ENCODE measurements around the gene TRIP12.

The TRIP12 gene

DNA sequence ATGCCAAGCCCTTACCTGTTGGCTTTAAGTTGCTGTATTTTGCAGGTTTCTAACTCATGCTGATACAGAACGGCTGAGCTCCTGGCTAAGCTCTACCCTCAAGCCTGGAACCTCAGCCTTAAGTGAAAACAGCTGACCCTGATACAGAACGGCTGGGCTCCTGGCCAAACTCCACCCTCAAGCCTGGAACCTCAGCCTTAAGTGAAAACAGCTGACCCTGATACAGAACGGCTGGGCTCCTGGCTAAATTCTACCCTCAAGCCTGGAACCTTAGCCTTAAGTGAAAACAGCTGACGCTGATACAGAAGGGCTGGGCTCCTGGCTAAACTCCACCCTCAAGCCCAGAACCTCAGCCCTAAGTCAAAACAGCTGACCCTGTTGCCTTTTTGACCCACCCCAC lies 189.9 kb downstream of the TRIP12 start:
- Histone ChIP-seq H3K4me1 (ENCODE audit: low read length) (no peaks in the 10 kb centered on the region), H3F3A (ENCODE audit: insufficient read depth, low read length) (no peaks in the 10 kb centered on the region), H4K20me1 (ENCODE audit: insufficient read depth, low read length) (no peaks in the 10 kb centered on the region), H3K9me2 (replicated peaks; ENCODE audit: insufficient read depth, low read length) (no peaks in the 10 kb centered on the region), H3K4me3 (ENCODE audit: low read length) (no peak overlapping the region), H3K9ac (ENCODE audit: low read length) (no peak overlapping the region), H3K4me2 (ENCODE audit: low read depth, low read length) (no peak overlapping the region), H3K9me3 (replicated peaks; ENCODE audit: insufficient read depth, low read length) (no peaks in the 10 kb centered on the region), H3K79me2 (ENCODE audit: low read length) (no peaks in the 10 kb centered on the region), H3K36me3 (replicated peaks; ENCODE audit: insufficient read depth, low read length) (no peaks in the 10 kb centered on the region), H3K27me3 (replicated peaks; ENCODE audit: insufficient read depth, low read length) (no peaks in the 10 kb centered on the region), H3K27ac (ENCODE audit: low read length) (no peak overlapping the region), H2AFZ (ENCODE audit: low read length) (no peak overlapping the region)
- TF ChIP-seq EZH2phosphoT487 (IDR thresholded peaks at IDR 0.05; ENCODE audit: low read length), result no peak
- TF ChIP-seq EZH2 (optimal IDR thresholded peaks at IDR 0.05; ENCODE audit: low read depth, low read length), result no peak
- TF ChIP-seq, protein P1, sequence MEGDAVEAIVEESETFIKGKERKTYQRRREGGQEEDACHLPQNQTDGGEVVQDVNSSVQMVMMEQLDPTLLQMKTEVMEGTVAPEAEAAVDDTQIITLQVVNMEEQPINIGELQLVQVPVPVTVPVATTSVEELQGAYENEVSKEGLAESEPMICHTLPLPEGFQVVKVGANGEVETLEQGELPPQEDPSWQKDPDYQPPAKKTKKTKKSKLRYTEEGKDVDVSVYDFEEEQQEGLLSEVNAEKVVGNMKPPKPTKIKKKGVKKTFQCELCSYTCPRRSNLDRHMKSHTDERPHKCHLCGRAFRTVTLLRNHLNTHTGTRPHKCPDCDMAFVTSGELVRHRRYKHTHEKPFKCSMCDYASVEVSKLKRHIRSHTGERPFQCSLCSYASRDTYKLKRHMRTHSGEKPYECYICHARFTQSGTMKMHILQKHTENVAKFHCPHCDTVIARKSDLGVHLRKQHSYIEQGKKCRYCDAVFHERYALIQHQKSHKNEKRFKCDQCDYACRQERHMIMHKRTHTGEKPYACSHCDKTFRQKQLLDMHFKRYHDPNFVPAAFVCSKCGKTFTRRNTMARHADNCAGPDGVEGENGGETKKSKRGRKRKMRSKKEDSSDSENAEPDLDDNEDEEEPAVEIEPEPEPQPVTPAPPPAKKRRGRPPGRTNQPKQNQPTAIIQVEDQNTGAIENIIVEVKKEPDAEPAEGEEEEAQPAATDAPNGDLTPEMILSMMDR (IDR thresholded peaks at IDR 0.05; ENCODE audit: low read length), result no peak
- DNase-seq, result peak; percentile 71

DNA sequence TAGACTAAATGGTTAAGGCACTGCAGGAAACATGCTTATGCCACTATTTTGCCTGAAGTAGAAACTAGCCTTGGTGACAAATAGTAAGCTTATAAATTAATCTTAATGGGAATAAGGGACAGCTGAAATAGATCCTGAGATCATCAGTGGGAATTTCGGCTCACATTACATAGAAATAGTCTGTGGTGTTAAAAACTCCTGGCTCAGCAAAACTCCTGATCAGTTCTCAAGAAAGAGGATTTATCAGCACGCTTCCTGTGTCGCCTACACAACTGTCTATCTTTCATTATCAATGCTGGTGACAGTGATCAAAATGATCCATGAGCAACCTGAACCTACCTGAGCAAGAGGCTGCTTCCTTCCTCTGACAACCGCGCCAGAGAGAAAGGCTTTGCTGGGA lies 190.4 kb downstream of the TRIP12 start:
- Histone ChIP-seq H2AFZ (ENCODE audit: low read length) (no peak overlapping the region), H3K9me2 (replicated peaks; ENCODE audit: insufficient read depth, low read length) (no peaks in the 10 kb centered on the region), H3K9ac (ENCODE audit: low read length) (no peak overlapping the region), H4K20me1 (ENCODE audit: insufficient read depth, low read length) (no peaks in the 10 kb centered on the region), H3K4me1 (ENCODE audit: low read length) (no peaks in the 10 kb centered on the region), H3K79me2 (ENCODE audit: low read length) (no peaks in the 10 kb centered on the region), H3K27me3 (replicated peaks; ENCODE audit: insufficient read depth, low read length) (no peaks in the 10 kb centered on the region), H3K4me2 (ENCODE audit: low read depth, low read length) (no peak overlapping the region), H3F3A (ENCODE audit: insufficient read depth, low read length) (no peaks in the 10 kb centered on the region), H3K27ac (ENCODE audit: low read length) (no peak overlapping the region), H3K36me3 (replicated peaks; ENCODE audit: insufficient read depth, low read length) (no peaks in the 10 kb centered on the region), H3K4me3 (ENCODE audit: low read length) (no peak overlapping the region), H3K9me3 (replicated peaks; ENCODE audit: insufficient read depth, low read length) (no peaks in the 10 kb centered on the region)
- no peak for DNase-seq
- TF ChIP-seq EZH2phosphoT487 (IDR thresholded peaks at IDR 0.05; ENCODE audit: low read length) (no peak), EZH2 (optimal IDR thresholded peaks at IDR 0.05; ENCODE audit: low read depth, low read length) (no peak)
- TF ChIP-seq, protein P1 (IDR thresholded peaks at IDR 0.05; ENCODE audit: low read length), result no peak

DNA sequence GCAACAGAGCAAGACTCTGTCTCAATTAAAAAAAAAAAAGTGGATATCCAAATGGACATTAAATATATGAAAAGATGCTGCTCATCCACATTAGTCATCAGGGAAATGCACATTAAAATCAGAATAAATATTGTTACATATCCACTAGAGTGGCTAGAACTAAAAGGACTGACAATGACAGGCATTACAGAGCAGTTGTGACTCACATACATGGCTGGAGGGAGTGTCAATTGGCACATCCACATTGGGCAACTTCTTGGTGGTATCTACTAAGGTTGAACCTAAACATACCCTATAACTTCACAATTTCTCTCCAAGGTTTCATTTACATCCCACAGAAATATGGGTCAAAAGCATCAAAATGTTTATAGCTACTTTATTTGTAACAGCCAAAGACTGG lies 193.4 kb downstream of the TRIP12 start:
- Histone ChIP-seq H3K4me1 (ENCODE audit: low read length) (no peaks in the 10 kb centered on the region), H3K79me2 (ENCODE audit: low read length) (no peaks in the 10 kb centered on the region), H3K4me2 (ENCODE audit: low read depth, low read length) (no peak overlapping the region), H3K27ac (ENCODE audit: low read length) (no peak overlapping the region), H3K9ac (ENCODE audit: low read length) (no peak overlapping the region), H3K9me2 (replicated peaks; ENCODE audit: insufficient read depth, low read length) (no peaks in the 10 kb centered on the region), H3K36me3 (replicated peaks; ENCODE audit: insufficient read depth, low read length) (no peaks in the 10 kb centered on the region), H4K20me1 (ENCODE audit: insufficient read depth, low read length) (no peaks in the 10 kb centered on the region), H3F3A (ENCODE audit: insufficient read depth, low read length) (no peaks in the 10 kb centered on the region), H3K4me3 (ENCODE audit: low read length) (no peak overlapping the region), H3K27me3 (replicated peaks; ENCODE audit: insufficient read depth, low read length) (no peaks in the 10 kb centered on the region), H2AFZ (ENCODE audit: low read length) (no peak overlapping the region), H3K9me3 (replicated peaks; ENCODE audit: insufficient read depth, low read length) (no peaks in the 10 kb centered on the region)
- DNase-seq, result no peak
- TF ChIP-seq EZH2 (optimal IDR thresholded peaks at IDR 0.05; ENCODE audit: low read depth, low read length) (no peak), EZH2phosphoT487 (IDR thresholded peaks at IDR 0.05; ENCODE audit: low read length) (no peak)
- TF ChIP-seq, protein P1 (IDR thresholded peaks at IDR 0.05; ENCODE audit: low read length), result no peak

Data from MM.1S (cell line).